HG02798 (cell line): ENCODE data around the gene MAPK1.
"Not testable (repeated sequence)": the region's sequence is repeated elsewhere in the genome, so short reads cannot be mapped to it uniquely, and the experiment has no call there.

Source experiments
- ATAC-seq: cut with Tn5 transposase; IDR thresholded peaks from one replicate; pipeline ENCODE4 v1.9.1; 2021; ENCODE audit warnings: mild to moderate bottlenecking; ENCODE audit not compliant: unreplicated experiment, poor library complexity

Gene MAPK1

DNA sequence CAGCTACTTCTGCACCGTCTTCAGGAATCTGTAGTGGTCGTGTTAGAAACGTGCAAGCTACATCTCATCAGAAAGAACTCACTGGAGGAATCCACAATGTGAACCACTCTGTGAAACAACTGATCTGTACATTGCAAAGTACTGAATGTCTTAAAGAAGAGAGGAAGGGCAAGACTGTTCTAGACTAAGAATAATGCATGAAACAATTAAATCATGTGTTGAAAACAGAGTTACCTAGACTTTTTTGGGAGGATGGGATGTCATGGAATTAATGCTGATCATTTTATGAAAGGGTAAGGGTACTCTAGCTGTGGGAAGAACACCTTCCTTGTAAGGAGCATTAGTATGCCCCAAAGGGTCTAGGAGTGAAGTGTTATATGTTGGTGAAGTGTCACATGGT, 71.2 kb downstream of the MAPK1 start:
- no peak for ATAC-seq

DNA sequence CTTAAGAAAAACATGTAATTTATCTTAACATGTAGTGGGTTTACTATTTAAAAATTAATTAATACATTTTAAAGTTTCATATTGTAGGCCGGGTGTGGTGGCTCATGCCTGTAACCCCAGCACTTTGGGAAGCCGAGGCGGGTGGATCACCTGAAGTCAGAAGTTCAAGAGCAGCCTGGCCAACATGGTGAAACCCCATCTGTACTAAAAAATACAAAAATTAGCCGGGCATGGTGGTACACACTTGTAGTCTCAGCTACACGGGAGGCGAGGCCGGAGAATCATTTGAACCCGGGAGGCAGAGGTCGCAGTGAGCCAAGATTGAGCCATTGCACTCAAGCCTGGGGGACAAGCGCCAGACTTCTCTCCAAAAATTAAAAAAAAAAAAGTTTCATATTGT, 73.7 kb downstream of the MAPK1 start:
- not testable (repeated sequence) for ATAC-seq

DNA sequence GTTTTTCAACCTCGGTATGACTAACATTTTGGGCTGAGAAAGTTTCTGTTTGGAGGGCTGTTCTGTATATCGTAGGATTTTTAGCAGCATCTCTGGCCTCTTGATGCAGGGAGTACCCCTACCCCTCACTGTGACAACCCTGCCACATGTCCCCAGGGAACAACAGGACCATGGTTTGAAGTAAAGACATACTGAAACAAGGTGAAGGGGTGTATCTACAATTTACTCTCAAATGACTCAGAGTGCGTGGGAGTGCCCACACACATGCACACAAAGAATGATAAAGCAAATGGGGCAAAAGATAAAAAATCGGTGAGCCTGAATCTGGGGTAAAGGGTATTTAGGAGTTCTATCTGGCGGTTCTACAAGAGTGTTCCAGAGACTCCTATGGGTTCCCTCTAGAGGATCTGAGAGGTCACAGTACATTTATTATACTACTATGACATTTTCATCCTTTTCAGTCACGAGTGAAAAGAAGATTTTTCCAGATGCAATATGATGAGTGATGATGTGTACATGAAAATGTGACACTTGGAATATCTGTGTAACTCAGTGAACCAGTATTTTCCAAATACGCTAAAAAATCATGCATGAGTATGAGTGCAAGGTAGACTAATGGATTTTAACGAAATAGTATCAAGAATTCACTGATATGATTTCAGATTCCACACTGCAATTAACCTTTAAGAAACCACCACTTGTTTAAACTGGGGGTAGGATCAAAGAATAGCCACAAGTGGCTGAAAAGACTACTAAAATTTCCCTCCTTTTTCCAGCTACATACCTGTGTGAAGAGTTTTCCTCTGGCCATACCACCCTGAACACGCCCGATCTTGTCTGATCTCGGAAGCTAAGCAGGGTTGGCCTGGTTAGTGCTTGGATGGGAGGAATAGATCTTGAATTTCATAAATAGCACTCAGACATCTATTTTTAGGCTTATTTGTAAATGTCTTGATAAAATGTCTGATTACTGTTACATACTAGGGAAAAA, 75.5 kb downstream of the MAPK1 start:
- ATAC-seq, result no peak

DNA sequence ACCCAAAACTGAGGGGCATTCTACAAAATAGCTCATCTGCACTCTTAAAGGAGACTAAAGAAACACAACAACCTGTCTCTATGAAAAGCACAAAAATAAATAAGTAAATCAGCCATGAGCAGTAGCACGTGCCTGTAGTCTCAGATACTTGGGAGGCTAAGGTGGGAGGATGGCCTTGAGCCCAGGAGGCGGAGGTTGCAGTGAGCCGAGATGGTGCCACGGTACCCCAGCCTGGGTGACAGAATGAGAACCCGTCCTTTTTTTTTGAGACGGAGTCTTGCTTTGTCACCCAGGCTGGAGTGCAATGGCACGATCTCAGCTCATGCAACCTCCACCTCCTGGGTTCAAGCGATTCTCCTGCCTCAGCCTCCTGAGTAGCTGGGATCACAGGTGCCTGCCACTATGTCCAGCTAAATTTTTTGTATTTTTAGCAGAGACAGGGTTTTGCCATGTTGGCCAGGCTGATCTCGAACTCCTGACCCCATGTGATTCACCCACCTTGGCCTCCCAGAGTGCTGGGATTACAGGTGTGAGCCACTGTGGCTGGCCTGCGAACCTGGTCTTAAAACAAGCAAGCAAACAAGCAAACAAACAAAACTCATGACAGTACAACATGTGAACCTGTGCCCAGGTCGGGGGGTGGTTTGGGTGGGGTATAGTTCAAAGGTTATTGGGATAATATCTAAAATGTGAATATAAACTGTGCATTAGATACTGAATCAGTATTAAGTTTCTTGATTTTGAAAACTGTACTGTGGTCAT, 76.4 kb downstream of the MAPK1 start:
- not testable (repeated sequence) for ATAC-seq

DNA sequence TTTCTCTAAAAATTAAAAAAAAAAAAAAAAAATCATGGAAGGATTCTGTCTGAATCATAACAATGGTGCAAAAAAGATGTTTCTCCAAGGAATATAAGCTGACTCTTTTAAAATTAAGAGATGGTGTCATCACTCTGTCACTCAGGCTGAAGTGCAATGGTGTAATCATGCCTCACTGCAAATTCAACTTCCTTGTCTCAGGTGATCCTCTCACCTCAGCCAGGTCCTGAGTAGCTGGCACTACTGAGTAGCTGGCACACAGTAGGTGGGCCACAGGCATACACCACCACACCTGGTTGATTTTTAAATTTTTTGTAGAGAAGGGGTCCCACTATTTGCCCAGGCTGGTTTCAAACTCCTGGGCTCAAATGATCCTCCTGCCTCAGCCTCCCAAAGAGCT, 77.1 kb downstream of the MAPK1 start:
- ATAC-seq, result no peak

DNA sequence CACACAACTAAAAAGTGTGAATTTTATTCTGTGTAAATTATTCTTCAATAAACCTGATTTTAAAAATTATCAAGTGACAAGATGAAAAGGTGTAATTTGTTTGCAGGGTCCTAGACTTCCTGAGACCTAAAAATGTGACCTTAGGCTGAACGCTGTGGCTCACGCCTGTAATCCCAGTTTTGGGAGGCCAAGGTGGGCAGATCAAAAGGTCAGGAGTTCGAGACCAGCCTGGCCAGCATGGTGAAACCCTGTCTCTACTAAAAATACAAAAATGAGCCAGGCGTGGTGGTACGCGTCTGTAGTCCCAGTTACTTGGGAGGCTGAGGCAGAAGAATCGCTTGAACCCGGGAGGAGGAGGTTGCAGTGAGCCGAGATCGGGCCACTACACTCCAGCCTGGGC, 79.9 kb downstream of the MAPK1 start:
- not testable (repeated sequence) for ATAC-seq

DNA sequence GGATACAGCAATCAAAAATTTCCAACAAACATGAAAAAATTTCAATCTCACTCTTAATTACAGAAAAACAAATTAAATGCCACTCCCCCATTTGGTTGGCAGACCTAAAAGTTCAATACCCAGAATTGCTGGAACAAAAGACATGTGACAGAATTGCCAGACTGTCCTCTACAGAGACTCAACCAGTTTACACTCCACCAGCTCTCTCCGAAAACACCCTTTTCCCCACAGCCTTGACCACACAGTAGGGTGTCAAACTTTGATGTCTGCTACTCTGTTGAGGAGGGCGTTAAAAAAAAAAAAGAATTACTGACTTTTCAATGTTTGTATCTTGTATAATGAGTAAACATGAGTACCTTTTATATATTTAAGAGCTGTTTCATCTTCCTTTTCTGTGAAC, 87.2 kb downstream of the MAPK1 start:
- no peak for ATAC-seq

DNA sequence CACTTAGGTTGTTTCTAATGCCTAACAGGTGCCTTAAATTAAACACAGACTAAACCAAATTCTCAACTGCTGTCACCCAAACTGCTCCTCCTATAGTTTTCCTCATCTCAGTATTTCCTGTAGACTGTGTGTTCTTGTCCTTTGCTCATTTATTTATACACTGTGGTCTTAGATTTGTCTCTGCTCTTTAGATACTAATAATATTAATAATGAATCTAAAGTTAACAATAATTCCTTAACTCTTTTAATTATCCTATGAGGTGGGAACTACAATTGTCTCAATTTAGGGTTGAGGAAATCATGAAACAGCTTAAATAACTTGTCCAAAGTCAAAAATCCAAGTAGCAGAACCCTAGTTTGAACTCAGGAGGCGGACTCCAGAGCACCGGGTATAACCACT, 88.0 kb downstream of the MAPK1 start:
- ATAC-seq, result no peak

DNA sequence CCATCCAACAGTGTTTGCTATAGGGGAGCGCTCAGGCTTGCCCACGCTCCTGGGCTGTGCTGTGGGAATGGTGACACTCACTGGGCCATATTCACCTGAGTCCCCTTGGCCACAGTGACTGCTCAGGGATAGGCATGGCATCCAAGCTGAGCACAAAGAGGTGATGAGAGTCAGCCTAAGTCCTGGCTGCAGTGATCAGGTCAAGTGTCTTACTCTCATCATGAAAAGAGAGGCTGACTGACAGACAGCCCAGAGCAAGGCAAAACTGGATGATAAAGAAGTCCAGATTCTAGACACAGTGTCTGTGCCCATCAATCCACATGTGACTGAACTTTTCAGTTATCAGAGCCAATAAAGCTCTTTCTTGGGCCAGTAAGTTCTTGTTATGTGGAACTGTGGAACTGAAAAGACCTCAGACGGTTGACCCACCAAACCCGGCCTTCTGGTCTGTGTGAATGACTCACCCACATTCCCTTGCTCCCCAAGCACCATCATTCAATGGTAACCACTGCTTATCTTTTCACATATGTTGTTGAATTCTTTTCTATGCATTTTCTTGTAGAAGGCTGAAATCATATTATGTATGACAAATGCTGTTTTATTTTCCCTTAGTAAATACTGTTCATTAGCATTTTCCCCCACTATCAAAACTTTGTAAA, 88.6 kb downstream of the MAPK1 start:
- no peak for ATAC-seq

DNA sequence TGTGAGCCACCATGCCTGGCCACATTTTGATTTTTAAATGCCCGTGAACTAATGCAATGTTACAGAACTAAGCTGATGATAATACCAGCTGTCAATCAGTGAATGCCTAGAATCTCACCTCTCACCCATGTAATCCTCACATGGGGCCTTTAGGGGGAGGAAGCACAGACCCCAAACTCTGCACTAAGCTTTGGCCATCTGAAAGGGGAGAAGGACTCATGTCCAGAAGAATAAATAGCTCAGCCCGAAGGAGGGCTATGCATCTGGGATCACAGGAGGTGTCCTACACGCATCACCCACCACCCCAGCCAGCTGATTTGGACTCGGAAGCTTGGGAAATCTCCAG, 95.8 kb downstream of the MAPK1 start:
- no peak for ATAC-seq

DNA sequence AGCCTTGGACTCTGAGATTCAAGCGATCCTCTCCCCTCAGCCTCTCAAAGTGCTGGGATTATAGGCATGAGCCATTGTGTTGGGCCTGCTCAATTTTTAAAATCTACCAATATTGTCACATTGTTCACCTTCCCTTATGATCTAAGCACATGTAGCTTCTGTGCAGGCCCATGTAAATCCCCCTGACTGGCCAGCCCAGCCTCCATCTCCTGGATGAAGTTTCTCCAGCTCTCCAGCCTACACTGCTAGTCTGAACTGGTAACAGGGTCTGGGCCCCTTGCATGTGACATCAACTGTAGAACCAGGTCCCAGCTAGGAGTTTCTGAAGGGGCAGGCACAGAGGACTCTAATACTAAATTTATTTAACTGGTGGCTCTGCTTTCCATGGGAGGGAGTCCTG, 99.0 kb downstream of the MAPK1 start:
- ATAC-seq, result no peak

DNA sequence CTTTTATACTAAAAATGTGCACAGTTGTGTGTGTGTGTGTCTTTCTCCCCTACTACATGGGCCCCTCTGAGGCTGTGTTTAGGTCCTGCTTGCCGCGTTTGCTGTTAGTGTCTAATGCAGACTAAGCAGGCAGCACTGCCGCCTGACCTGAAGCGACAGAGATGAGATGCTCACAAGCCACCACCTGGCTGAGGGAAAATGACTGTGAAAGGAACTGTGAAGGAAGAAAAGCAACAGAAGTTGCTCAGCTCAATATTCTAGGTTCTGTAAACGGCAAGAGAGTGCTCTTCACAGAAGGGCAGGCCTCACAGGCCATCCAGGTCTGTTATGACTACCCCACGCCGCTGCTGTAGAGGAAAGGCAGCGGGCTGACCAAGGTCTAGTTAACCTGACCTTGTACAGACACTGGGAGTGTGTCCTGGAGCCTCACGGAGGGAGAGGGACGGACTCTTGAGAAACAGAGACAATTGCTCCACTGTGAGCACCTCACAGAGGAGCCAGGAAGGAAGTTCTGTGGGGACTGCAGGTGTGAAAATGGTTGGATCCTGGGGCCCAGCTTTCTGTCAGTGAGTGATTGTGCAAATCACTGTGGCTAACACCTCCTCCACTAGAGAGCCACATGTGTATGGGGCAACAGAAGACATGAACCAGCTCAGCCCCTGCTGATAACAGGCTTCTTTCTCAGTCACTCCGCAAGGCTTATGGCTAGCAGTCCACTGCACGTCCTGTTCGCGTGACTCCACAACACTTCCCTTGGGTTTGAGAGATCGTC, 100.6 kb downstream of the MAPK1 start:
- peak; percentile 73 for ATAC-seq

DNA sequence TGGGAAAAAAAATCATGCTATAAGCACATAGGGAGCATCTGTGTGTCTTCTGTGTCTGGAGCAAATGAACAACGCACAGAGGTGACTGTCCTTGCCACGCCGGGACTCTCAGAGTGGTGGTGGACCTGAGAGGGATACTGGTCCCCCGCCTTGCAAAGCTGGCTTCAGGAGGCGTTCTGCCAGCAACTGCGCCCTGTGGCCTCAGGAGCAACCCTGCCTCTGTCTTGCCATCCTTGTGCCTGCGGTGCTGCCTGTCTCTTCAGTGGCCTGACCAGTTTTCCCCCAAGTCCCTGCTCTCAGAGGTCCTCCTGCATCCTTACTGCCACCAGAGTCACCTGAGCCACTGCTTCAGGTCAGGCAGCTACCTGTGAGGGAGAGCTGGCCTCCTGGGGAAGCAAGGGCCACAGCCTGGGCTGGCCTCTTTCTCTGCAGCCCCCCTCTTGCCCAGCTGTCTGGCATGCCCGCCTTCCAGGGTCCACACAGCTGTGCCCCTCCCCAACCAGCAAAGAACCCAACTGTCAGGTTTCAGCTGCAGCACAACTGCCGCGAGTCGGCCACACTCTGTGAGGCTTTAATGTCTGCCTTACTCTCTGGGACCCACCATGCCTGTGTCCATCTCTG, 101.4 kb downstream of the MAPK1 start:
- no peak for ATAC-seq

DNA sequence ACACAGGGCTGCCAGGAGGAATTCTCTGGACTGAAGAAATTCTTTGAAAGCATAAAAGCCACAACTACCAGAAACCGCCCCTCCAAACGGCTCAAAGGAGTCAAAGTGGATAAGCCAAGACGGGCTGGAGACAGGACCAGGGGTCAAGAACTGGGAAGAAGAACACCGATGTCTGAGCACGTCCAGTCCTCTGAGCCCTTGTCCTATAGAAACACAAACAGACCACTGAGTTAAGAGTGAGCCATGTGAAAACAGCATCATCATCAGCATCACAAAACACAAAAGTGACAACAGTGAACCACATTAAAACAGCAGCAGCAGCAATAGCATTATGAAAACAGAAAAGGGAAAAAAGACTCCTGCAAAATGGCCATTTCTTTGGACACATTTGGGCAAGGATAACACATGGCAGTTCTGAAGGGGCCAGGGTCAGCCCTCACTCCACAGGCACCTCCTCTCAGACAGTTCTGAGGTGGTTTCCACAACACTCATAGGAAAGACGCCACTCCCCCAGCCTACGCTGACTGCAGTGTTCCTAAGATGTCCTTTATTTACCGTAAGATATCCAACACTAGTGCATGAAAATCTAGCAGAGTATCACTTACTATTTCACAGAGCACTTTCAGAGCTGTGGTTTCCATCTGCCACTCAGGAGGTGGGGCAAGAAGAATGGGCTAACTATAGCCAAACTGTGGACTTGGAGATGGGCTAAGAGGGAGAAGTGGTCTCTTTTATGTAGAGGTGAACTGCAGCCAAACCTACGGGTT, 103.2 kb downstream of the MAPK1 start:
- no peak for ATAC-seq

DNA sequence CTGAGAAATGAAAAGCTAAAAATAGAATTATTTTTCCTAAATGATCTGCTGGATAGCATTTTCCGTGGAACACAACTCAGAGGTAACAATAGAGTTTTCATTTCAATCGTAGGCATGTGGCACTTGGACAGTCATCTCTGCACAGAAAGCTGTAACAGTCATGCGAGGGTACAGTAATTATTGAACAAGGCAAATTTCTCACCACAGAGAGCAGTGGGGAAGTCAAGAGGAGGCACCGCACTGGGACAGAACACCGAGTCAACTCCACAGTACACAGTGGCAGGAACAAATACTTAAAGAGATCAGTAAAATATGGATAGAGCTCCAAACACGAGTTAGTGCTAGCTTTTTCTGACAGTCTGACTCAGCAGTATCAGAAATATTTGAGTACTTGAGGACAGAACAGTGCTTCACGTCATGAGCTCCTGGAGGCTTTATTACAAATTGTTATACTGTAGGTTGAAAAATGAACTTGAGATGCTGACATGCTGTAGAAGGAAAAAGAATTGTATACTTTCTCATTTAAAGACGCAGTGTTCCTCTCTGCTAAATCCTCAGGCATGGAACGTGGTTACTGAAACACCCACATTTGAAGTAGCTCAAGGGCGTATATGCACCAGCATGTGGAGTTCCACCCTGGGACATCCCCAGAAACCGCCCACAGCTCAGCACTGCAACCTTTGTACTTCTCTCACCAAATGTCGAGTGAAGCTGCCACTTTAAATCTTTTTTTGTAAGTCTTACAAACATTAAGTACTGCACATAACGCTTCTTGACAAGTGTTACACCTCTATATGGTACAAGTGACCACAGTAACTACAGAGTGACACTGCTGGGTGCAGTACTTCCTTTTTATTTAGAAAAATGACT, 104.5 kb downstream of the MAPK1 start:
- peak; percentile 27 for ATAC-seq

DNA sequence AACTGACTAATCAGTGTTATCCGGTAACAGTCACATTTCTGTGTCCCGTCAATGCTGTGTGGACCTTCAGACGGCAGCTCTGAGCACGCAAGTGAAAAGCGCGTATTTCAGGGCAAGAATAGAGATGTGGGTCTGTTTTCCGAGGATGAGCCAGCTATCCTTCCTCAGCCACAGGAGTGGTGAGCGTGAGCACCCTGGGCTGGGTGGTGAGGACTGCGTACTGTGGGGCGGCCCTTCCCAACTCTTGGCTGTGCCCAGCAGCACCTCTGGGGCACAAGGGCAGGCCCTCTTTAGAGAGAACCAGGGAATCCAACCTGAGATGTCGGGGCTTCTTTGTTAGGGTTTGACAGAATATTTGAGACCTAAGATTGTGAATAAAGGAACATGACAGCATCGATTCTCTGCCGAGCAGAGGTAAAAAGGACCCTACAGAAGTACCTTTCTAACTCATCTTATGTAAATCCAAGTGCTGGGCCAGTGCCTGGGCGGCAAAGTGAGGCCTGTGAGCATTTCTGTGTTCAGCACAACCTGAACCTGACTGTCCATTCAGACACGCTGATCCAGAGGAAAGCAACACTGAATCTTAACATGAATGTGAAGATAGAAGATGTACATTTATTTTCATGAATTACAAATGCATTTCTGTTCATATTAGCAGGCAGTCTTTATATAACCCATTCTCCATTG, 105.3 kb downstream of the MAPK1 start:
- ATAC-seq, result no peak

DNA sequence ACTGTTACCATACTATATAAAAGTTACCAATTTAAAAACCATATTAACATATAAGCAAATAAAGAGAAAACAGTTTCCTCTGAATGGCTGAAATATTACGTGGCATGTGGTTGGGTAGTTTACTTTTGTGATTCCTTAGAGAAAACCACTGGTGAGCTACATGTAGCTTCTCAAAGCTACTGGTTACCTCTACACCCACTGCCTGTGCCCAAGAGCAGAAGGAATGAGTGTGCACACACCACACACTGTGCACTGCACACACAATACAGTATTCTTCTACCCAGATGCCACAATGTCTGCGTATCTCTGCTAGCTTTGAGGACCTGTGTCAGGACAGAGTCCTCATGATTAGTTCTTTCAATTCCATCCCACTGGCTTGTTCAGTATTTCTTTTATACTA, 106.4 kb downstream of the MAPK1 start:
- no peak for ATAC-seq

DNA sequence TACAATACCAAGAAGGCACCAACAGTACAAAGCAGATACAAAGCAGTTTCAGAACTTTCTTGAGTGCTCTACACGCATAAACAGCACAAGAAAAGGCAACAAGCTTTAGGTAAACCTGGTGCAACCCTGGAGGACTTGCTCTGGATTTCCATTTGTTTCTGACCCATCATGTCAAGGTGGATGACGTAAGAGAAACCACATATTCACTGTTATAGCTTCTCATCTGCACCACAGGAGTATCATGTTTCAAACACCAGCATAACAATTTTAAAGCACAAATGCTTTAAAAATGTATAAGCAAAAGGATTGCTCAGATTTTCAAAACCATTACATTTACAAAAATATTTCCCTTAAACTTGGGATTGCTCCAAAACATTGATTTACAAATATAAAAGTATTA, 106.8 kb downstream of the MAPK1 start:
- ATAC-seq, result no peak
